Panc1 (cell line): ENCODE data around the gene LCE7A. TPM values are rescaled to one million over a fixed set of nuclear protein-coding genes. Genes with fewer than 3 reads are reported as not detected.

ENCODE experiments used
- ATAC-seq: fragments of 200-7000 bp; cut with Tn5 transposase; 2 replicates; pipeline ENCODE4 v1.9.1; 2020; ENCODE audit warnings: mild to moderate bottlenecking, moderate library complexity
- BruUV-seq: library from RNA; stranded (reverse); fragments of 400-500 nt; replicated peaks from 2 replicates; lab custom pipeline; 2021; lab: Mats Ljungman, UMichigan
- CTCF ChIA-PET: fragments of 300-600 bp; sonication (Branson Sonifier 250); formaldehyde crosslinking; loops from one replicate; lab custom pipeline; 2022; ENCODE audit warnings: antibody characterized with exemption; lab: Charles Lee
- POLR2A ChIA-PET: fragments of 300-600 bp; sonication (Branson Sonifier 250); formaldehyde crosslinking; loops from one replicate; lab custom pipeline; 2022; ENCODE audit warnings: antibody characterized with exemption; lab: Charles Lee
- DNase-seq: peaks from one replicate; pipeline ENCODE4 v3.0.0-alpha.2; 2010; ENCODE audit warnings: low read depth, low spot score
- H3K27ac ChIP-seq: 2 replicates; pipeline ENCODE4 v1.5.1; 2011; ENCODE audit warnings: mild to moderate bottlenecking, low read length, inconsistent platforms
- H3K27me3 ChIP-seq: fragments of 200-500 bp; sonication (Bioruptor generic); 2 replicates; pipeline ENCODE4 v1.6.0; 2014; ENCODE audit warnings: low read length, inconsistent platforms; ENCODE audit not compliant: control insufficient read depth, insufficient read depth
- H3K36me3 ChIP-seq: fragments of 200-500 bp; sonication (Bioruptor generic); 2 replicates; pipeline ENCODE4 v1.5.1; 2014; ENCODE audit warnings: inconsistent platforms, mild to moderate bottlenecking, low read length, moderate library complexity; ENCODE audit not compliant: control insufficient read depth, insufficient read depth
- H3K4me1 ChIP-seq: 2 replicates; pipeline ENCODE4 v1.5.1; 2011; ENCODE audit warnings: inconsistent platforms, mild to moderate bottlenecking, low read length, moderate library complexity; ENCODE audit not compliant: control insufficient read depth, insufficient read depth
- H3K4me3 ChIP-seq, 2 experiments: 2 replicates each; pipeline ENCODE4 v1.5.1; 2011 to 2012; ENCODE audit warnings: low read depth in 2 of 2, low read length in 2 of 2, mild to moderate bottlenecking in 2 of 2, inconsistent platforms in 1 of 2, moderate library complexity in 1 of 2
- H3K9me3 ChIP-seq: fragments of 200-500 bp; sonication (Bioruptor generic); 2 replicates; pipeline ENCODE4 v1.5.1; 2014; ENCODE audit warnings: low read depth, mild to moderate bottlenecking, inconsistent platforms, low read length, moderate library complexity; ENCODE audit not compliant: control insufficient read depth, insufficient read depth
- POLR2AphosphoS5 ChIP-seq: IDR thresholded peaks from 2 replicates; pipeline ENCODE4 v1.6.1; 2012; ENCODE audit warnings: mild to moderate bottlenecking, low read depth, low read length, moderate library complexity
- SIN3A ChIP-seq: IDR thresholded peaks from 2 replicates; pipeline ENCODE4 v1.6.1; 2012; ENCODE audit warnings: low read depth, mild to moderate bottlenecking, low read length, moderate library complexity, borderline replicate concordance; ENCODE audit not compliant: insufficient read depth
- TCF7L2 ChIP-seq: IDR thresholded peaks from 2 replicates; pipeline ENCODE4 v1.6.1; 2011; ENCODE audit warnings: mild to moderate bottlenecking, low read depth, low read length, inconsistent platforms
- in situ Hi-C: cut with HindIII; loops from 2 replicates; pipeline ENCODE4 v1.10.0; 2016; ENCODE audit warnings: low sequenced_read_pairs, low pct_unique_long_range_greater_than_20kb
- intact Hi-C: fragments of 100-400 bp; cut with micrococcal nuclease; formaldehyde crosslinking; loops from one replicate; pipeline ENCODE4 v1.10.0; 2022; ENCODE audit not compliant: unreplicated experiment
- total RNA-seq: library from RNA; stranded (reverse); gene quantifications from one replicate; pipeline ENCODE4 v1.2.1, GENCODE V29; 2021; ENCODE audit not compliant: unreplicated experiment
- TF ChIP-seq, protein P1 (sequence below): fragments of 450-650 bp; IDR thresholded peaks from 2 replicates; pipeline ENCODE4 v1.5.1; 2017; ENCODE audit warnings: mild to moderate bottlenecking
- TF ChIP-seq, protein P2 (sequence below), 2 experiments: IDR thresholded peaks; 2 replicates each; pipeline ENCODE4 v1.6.1; 2011 to 2012; ENCODE audit warnings: low read depth in 2 of 2, control low read depth in 1 of 2, low read length in 1 of 2, mild to moderate bottlenecking in 1 of 2, moderate library complexity in 1 of 2; ENCODE audit not compliant: insufficient read depth in 1 of 2

Gene LCE7A
- total RNA-seq, 1 experiment from 2014 or later: not detected

DNA sequence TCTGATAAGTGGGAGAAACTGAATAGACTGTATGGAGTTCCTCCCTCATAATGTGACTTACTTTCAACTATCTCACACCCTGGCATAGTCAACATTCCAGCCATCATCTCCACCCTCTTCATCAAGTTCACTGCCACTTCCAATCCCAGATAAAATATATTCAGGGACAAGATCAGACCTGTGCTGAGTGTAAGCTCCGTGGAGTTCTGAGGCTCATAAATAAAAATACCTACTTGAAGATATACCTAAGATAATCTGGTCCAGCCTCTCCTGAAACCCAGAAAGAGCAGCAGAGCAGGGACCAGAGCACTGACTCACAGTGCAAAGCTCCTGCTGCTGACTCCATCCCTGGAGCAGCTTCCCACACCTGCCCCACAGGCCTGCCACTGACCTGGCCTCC, 1.7 kb upstream of the LCE7A start:
- DNase-seq (no peak), ATAC-seq (no peak)
- intact Hi-C loops (no loop called here), in situ Hi-C loops (no loop called here)
- Histone ChIP-seq H3K4me1 (no peaks in the 10 kb centered on the region), H3K4me3 (no peak overlapping the region), H3K36me3 (no peaks in the 10 kb centered on the region), H3K9me3 (no peaks in the 10 kb centered on the region), H3K27me3 (peaks cover 2% of the 10 kb centered on the region; the same call in 1 of the 2 replicates), H3K27ac (no peak overlapping the region)
- TF ChIP-seq POLR2AphosphoS5: no peak
- TF ChIP-seq SIN3A: no peak
- TF ChIP-seq, protein P1, sequence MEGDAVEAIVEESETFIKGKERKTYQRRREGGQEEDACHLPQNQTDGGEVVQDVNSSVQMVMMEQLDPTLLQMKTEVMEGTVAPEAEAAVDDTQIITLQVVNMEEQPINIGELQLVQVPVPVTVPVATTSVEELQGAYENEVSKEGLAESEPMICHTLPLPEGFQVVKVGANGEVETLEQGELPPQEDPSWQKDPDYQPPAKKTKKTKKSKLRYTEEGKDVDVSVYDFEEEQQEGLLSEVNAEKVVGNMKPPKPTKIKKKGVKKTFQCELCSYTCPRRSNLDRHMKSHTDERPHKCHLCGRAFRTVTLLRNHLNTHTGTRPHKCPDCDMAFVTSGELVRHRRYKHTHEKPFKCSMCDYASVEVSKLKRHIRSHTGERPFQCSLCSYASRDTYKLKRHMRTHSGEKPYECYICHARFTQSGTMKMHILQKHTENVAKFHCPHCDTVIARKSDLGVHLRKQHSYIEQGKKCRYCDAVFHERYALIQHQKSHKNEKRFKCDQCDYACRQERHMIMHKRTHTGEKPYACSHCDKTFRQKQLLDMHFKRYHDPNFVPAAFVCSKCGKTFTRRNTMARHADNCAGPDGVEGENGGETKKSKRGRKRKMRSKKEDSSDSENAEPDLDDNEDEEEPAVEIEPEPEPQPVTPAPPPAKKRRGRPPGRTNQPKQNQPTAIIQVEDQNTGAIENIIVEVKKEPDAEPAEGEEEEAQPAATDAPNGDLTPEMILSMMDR: no peak
- TF ChIP-seq, protein P2, sequence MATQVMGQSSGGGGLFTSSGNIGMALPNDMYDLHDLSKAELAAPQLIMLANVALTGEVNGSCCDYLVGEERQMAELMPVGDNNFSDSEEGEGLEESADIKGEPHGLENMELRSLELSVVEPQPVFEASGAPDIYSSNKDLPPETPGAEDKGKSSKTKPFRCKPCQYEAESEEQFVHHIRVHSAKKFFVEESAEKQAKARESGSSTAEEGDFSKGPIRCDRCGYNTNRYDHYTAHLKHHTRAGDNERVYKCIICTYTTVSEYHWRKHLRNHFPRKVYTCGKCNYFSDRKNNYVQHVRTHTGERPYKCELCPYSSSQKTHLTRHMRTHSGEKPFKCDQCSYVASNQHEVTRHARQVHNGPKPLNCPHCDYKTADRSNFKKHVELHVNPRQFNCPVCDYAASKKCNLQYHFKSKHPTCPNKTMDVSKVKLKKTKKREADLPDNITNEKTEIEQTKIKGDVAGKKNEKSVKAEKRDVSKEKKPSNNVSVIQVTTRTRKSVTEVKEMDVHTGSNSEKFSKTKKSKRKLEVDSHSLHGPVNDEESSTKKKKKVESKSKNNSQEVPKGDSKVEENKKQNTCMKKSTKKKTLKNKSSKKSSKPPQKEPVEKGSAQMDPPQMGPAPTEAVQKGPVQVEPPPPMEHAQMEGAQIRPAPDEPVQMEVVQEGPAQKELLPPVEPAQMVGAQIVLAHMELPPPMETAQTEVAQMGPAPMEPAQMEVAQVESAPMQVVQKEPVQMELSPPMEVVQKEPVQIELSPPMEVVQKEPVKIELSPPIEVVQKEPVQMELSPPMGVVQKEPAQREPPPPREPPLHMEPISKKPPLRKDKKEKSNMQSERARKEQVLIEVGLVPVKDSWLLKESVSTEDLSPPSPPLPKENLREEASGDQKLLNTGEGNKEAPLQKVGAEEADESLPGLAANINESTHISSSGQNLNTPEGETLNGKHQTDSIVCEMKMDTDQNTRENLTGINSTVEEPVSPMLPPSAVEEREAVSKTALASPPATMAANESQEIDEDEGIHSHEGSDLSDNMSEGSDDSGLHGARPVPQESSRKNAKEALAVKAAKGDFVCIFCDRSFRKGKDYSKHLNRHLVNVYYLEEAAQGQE (IDR thresholded peaks at IDR 0.05; ENCODE audit: insufficient read depth in 1 of 2, low read depth in 2 of 2, low read length in 1 of 2): no peak
- no peak for TF ChIP-seq TCF7L2
- no TSS peak for BruUV-seq
- CTCF ChIA-PET: no interaction called here
- POLR2A ChIA-PET: no interaction called here

DNA sequence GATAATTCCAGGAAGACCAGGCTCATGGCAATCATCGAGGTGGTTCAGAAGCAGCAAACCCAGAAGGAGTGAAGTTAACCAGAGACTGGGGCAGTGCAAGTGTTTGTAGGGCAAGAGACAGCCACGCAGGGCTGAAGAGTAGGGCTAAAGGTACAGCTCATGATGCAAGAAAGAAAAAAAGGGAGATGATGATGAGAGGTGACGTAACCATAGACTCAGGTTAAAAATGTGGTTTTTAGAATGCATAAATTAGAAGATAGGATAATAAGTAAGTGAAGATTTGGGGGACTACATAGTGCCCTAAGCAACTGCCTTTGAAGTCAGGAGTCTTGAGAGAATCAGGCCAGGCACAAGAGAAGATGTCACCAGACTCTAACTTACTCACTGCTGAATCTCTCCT, 333 bp downstream of the LCE7A start:
- Histone ChIP-seq H3K36me3 (no peaks in the 10 kb centered on the region), H3K4me1 (no peaks in the 10 kb centered on the region), H3K27ac (no peak overlapping the region), H3K4me3 (no peak overlapping the region), H3K27me3 (peaks cover 2% of the 10 kb centered on the region; the same call in 1 of the 2 replicates), H3K9me3 (no peaks in the 10 kb centered on the region)
- in situ Hi-C loops: no loop called here
- DNase-seq (no peak), ATAC-seq (no peak)
- ChIA-PET CTCF (no interaction called here), POLR2A (no interaction called here)
- no TSS peak for BruUV-seq
- TF ChIP-seq, protein P1: no peak
- TF ChIP-seq TCF7L2: no peak
- no peak for TF ChIP-seq POLR2AphosphoS5
- TF ChIP-seq, protein P2 (IDR thresholded peaks at IDR 0.05; ENCODE audit: insufficient read depth in 1 of 2, low read depth in 2 of 2, low read length in 1 of 2): no peak
- no peak for TF ChIP-seq SIN3A
- intact Hi-C loops: no loop called here
